SK-N-MC (cell line): Measurements from ENCODE around the gene SLC25A36.

Source experiments
- DNase-seq: peaks from one replicate; pipeline ENCODE4 v3.0.0-alpha.2; 2011; ENCODE audit warnings: low read depth, low spot score
- H3K27ac ChIP-seq: fragments of 200-600 bp; sonication (generic); 2 replicates; pipeline ENCODE4 v1.5.1; 2016; ENCODE audit warnings: mixed run types
- H3K36me3 ChIP-seq: fragments of 200-600 bp; sonication (generic); 2 replicates; pipeline ENCODE4 v1.6.1; 2017; ENCODE audit warnings: antibody characterized with exemption, low read length, mixed read lengths; ENCODE audit not compliant: insufficient read depth
- H3K4me3 ChIP-seq: fragments of 200-600 bp; sonication (generic); 2 replicates; pipeline ENCODE4 v1.5.1; 2016
- H3K9ac ChIP-seq: fragments of 200-600 bp; sonication (generic); 2 replicates; pipeline ENCODE4 v1.8.0; 2017; ENCODE audit warnings: mixed run types, mixed read lengths; ENCODE audit not compliant: insufficient read length
- H3K9me3 ChIP-seq: fragments of 200-600 bp; sonication (generic); 2 replicates; pipeline ENCODE4 v1.6.1; 2017; ENCODE audit warnings: low read depth, mild to moderate bottlenecking, antibody characterized with exemption, low read length, moderate library complexity, mixed read lengths
- EZH2 ChIP-seq: fragments of 200-600 bp; sonication (generic); IDR thresholded peaks from one replicate; pipeline ENCODE4 v1.6.1; 2017; ENCODE audit warnings: antibody characterized with exemption
- FOXP2 ChIP-seq: optimal IDR thresholded peaks from 2 replicates; pipeline ENCODE3; 2011; ENCODE audit warnings: mild to moderate bottlenecking, moderate library complexity; ENCODE audit not compliant: insufficient read depth; ENCODE audit errors: extremely low read length, control extremely low read depth
- POLR2AphosphoS5 ChIP-seq: IDR thresholded peaks from 2 replicates; pipeline ENCODE4 v1.6.1; 2012; ENCODE audit warnings: mild to moderate bottlenecking, low read depth, low read length, borderline replicate concordance

SLC25A36 gene

GRCh38 chr3:140906785-140907184, 34.9 kb upstream of the SLC25A36 start:
- no peak for DNase-seq
- Histone ChIP-seq H3K9me3 (no peaks in the 10 kb centered on the region), H3K36me3 (no peaks in the 10 kb centered on the region), H3K4me3 (no peak overlapping the region), H3K27ac (no peak overlapping the region), H3K9ac (no peak overlapping the region)
- TF ChIP-seq FOXP2 (no peak), EZH2 (no peak), POLR2AphosphoS5 (no peak)

DNA sequence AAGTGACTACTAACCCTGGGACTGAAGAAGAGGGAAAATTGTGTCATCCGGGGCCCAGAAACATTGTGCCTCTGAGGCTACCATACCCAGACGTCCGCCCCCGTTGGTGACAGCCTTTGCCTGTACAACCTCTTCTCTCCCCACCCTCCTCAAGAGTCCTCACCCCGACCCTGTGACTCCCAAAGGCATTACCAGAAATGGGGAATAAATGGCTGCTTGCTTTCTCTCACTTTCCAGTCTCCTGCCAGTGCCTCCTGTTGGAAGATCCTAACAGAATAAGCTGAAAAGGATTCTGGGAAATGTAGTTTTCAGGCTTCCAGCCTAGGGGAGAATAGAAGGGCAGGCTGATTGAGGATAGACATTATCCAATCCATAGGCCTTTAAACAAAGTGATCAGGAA, 30.8 kb upstream of the SLC25A36 start:
- TF ChIP-seq FOXP2, result no peak
- TF ChIP-seq EZH2, result no peak
- Histone ChIP-seq H3K27ac (no peak overlapping the region), H3K36me3 (no peaks in the 10 kb centered on the region), H3K9ac (no peak overlapping the region), H3K4me3 (no peak overlapping the region), H3K9me3 (no peaks in the 10 kb centered on the region)
- no peak for DNase-seq

- DNase-seq, result no peak
- Histone ChIP-seq H3K4me3 (no peak overlapping the region), H3K27ac (no peak overlapping the region), H3K36me3 (no peaks in the 10 kb centered on the region), H3K9me3 (no peaks in the 10 kb centered on the region), H3K9ac (no peak overlapping the region)
- no peak for TF ChIP-seq FOXP2
- no peak for TF ChIP-seq EZH2
- no peak for TF ChIP-seq POLR2AphosphoS5
Measured at GRCh38 chr3:140911822-140912221, 29.8 kb upstream of the SLC25A36 start.

DNA sequence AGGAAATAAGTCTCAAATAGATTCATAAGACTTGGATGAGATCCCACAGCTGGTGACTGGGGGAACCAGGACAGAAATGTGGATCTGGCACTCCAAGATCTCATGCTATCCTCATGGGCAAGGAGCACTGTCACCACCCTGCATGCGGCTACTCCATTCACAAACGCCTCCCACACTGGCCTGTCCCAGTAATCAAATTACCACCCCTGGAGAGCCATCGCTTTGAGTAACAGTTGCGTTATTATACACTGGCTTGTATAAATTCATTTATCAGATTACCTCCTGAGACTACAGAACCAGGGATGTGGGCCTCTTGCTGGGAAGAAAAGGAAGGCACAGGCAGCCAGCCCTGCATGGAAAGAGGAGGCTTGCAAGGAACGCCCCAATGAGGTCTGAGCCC, 27.9 kb upstream of the SLC25A36 start:
- H3K27ac ChIP-seq, result no peak overlapping the region
- no peak overlapping the region for H3K4me3 ChIP-seq
- H3K36me3 ChIP-seq, result no peaks in the 10 kb centered on the region
- H3K9me3 ChIP-seq, result no peaks in the 10 kb centered on the region
- TF ChIP-seq FOXP2 (no peak), POLR2AphosphoS5 (no peak), EZH2 (no peak)
- DNase-seq, result no peak
- H3K9ac ChIP-seq, result no peak overlapping the region

DNA sequence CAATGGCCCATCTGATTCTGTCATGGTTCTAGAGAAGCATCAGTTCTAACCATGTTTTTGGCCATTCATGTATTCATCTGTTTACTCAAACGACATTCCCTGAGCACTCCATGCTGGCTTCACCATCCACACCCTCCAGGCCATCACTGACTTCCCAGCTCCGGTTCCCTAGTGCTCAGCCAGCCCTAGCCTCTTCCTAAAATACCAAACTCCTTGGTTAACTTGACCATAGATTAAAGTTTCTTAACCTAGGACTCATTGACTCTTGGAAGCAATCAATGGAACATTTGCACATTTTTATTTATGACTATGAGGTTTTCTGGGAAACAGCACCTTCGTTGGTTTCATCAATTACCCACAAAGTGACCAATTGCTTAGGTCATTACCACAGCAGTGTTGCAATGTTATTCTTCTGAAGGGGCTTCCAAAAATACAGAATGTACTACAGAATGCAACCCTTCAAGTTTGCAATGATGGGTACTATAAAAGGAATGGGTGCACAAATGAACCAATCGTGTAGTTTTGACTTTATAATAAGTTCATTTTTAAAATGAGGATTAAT, 27.2 kb upstream of the SLC25A36 start:
- TF ChIP-seq EZH2, result no peak

GRCh38 chr3:140916603-140917002, 25.0 kb upstream of the SLC25A36 start:
- Histone ChIP-seq H3K27ac (no peak overlapping the region), H3K36me3 (no peaks in the 10 kb centered on the region), H3K9me3 (no peaks in the 10 kb centered on the region), H3K9ac (no peak overlapping the region), H3K4me3 (no peak overlapping the region)
- DNase-seq, result no peak
- TF ChIP-seq EZH2 (no peak), FOXP2 (no peak), POLR2AphosphoS5 (no peak)

More for the DNA sequence above, 27.2 kb upstream of the SLC25A36 start:
- H3K4me3 ChIP-seq, result no peak overlapping the region
- H3K9ac ChIP-seq, result no peak overlapping the region
- H3K9me3 ChIP-seq, result no peaks in the 10 kb centered on the region
- no peak overlapping the region for H3K27ac ChIP-seq
- no peaks in the 10 kb centered on the region for H3K36me3 ChIP-seq
- no peak for DNase-seq

DNA sequence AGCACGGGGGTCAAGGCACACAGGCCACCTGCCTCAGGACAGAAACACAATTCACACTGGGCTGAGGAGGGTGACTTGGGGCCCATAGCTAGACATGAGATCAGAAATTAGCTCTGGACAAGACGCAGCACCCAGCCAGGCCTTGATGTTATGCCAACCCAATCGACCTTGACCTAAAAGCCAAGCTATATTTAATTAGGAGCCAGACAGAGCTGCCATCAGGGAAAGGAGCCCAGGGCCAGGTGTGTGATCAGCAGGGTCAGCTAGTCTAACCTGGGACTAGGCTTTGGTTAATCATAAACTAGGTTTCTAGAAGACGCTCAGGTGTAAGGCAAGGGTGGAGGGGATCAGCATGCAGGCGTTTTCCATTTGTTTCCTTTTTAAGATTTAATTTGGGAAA, 23.9 kb upstream of the SLC25A36 start:
- no peak for DNase-seq
- no peak for TF ChIP-seq POLR2AphosphoS5
- TF ChIP-seq FOXP2, result no peak
- TF ChIP-seq EZH2, result no peak
- no peak overlapping the region for H3K9ac ChIP-seq
- H3K9me3 ChIP-seq, result no peaks in the 10 kb centered on the region
- H3K4me3 ChIP-seq, result no peak overlapping the region
- H3K36me3 ChIP-seq, result no peaks in the 10 kb centered on the region
- no peak overlapping the region for H3K27ac ChIP-seq

- TF ChIP-seq POLR2AphosphoS5, result no peak
- no peak for TF ChIP-seq EZH2
- no peak for TF ChIP-seq FOXP2
- DNase-seq, result no peak
- H3K36me3 ChIP-seq, result no peaks in the 10 kb centered on the region
- no peak overlapping the region for H3K4me3 ChIP-seq
- H3K27ac ChIP-seq, result no peak overlapping the region
- H3K9me3 ChIP-seq, result no peaks in the 10 kb centered on the region
- H3K9ac ChIP-seq, result no peak overlapping the region
Measured at GRCh38 chr3:140920029-140920428, 21.6 kb upstream of the SLC25A36 start.

- no peak overlapping the region for H3K27ac ChIP-seq
- no peaks in the 10 kb centered on the region for H3K9me3 ChIP-seq
- no peaks in the 10 kb centered on the region for H3K36me3 ChIP-seq
- no peak for DNase-seq
- TF ChIP-seq FOXP2 (no peak), EZH2 (no peak), POLR2AphosphoS5 (no peak)
- no peak overlapping the region for H3K4me3 ChIP-seq
- no peak overlapping the region for H3K9ac ChIP-seq
Measured at GRCh38 chr3:140922634-140923033, 19.0 kb upstream of the SLC25A36 start.
